AG04449 (cell line): ENCODE measurements around the gene CREB5.

ENCODE experiments used
- CTCF ChIA-PET: fragments of 350-600 bp; formaldehyde crosslinking; extraction: SDS; loops from one replicate; lab custom pipeline; 2021; ENCODE audit warnings: antibody characterized with exemption; lab: Yijun Ruan, JAX
- POLR2A ChIA-PET: fragments of 400-600, 350-600 bp; formaldehyde crosslinking; extraction: SDS; loops from one replicate; lab custom pipeline; 2020; ENCODE audit warnings: antibody characterized with exemption, inconsistent platforms; lab: Yijun Ruan, JAX
- DNase-seq: peaks from one replicate; pipeline ENCODE4 v3.0.0-alpha.2; 2010; ENCODE audit warnings: low read depth, low spot score
- H3K4me3 ChIP-seq: 2 replicates; pipeline ENCODE4 v1.5.1; 2011; ENCODE audit warnings: low read depth, mild to moderate bottlenecking, control low read depth, low read length
- CTCF ChIP-seq: IDR thresholded peaks from one replicate; pipeline ENCODE4 v1.5.1; 2011; ENCODE audit warnings: mild to moderate bottlenecking, moderate library complexity, low read length, control low read depth, inconsistent platforms; ENCODE audit not compliant: insufficient read depth; ENCODE audit errors: missing control alignments

CREB5 gene

GRCh38 chr7:28790467-28790866 lies 378.1 kb downstream of the CREB5 start:
- ChIA-PET CTCF (no interaction called here), POLR2A (no interaction called here)
- no peak overlapping the region for H3K4me3 ChIP-seq
- DNase-seq, result no peak
- no peak for TF ChIP-seq CTCF

GRCh38 chr7:28792858-28793257 lies 380.5 kb downstream of the CREB5 start:
- H3K4me3 ChIP-seq, result no peak overlapping the region
- no peak for TF ChIP-seq CTCF
- POLR2A ChIA-PET, result no interaction called here
- CTCF ChIA-PET, result no interaction called here
- DNase-seq, result no peak

GRCh38 chr7:28793381-28794085 lies 381.2 kb downstream of the CREB5 start:
- ChIA-PET POLR2A (no interaction called here), CTCF (no interaction called here)
- no peak for DNase-seq
- H3K4me3 ChIP-seq, result no peak overlapping the region
- no peak for TF ChIP-seq CTCF

GRCh38 chr7:28798274-28798673 lies 386.0 kb downstream of the CREB5 start:
- no peak for DNase-seq
- no peak for TF ChIP-seq CTCF
- no peak overlapping the region for H3K4me3 ChIP-seq
- ChIA-PET POLR2A (no interaction called here), CTCF (no interaction called here)

GRCh38 chr7:28799619-28800018 lies 387.3 kb downstream of the CREB5 start:
- TF ChIP-seq CTCF, result no peak
- CTCF ChIA-PET, result no interaction called here
- H3K4me3 ChIP-seq, result no peak overlapping the region
- POLR2A ChIA-PET, result no interaction called here
- DNase-seq, result no peak

- no peak for TF ChIP-seq CTCF
- H3K4me3 ChIP-seq, result no peak overlapping the region
- ChIA-PET CTCF (no interaction called here), POLR2A (no interaction called here)
- no peak for DNase-seq
Observed at GRCh38 chr7:28800150-28800549, 387.8 kb downstream of the CREB5 start.
